Ovary (tissue), 3 donors: ENCODE measurements around the gene COPS9.

Source experiments
- CTCF ChIP-seq, 3 donors: fragments of 450-650 bp in 2 of 3; fragments of 200-600 bp in 1 of 3; IDR thresholded peaks; one replicate each; pipeline versions ENCODE4 v1.5.1 to v1.8.0; 2016 to 2022; ENCODE audit warnings: antibody characterized with exemption in 3 of 3, mild to moderate bottlenecking in 1 of 3
- POLR2A ChIP-seq: fragments of 450-650 bp; IDR thresholded peaks from one replicate; pipeline ENCODE4 v1.6.1; 2017; ENCODE audit warnings: antibody characterized with exemption, mild to moderate bottlenecking, moderate library complexity
- donor health status: DM: no; HTN: no; CAD: no.

GRCh38 chr2:240160291-240161086, 24.4 kb upstream of the COPS9 start:
- TF ChIP-seq CTCF (IDR thresholded peaks at IDR 0.05) (no peak), POLR2A (no peak)
